Activated CD4-positive, alpha-beta T cell treated with anti-CD3 and anti-CD28 coated beads, Interleukin-2, amount 50 U/mL, for 1 hour (primary cell): Measurements from ENCODE around the gene ANKRD23.

Experiments used
- DNase-seq: peaks from one replicate; pipeline ENCODE4 v3.0.0-alpha.2; 2020

The ANKRD23 gene

DNA sequence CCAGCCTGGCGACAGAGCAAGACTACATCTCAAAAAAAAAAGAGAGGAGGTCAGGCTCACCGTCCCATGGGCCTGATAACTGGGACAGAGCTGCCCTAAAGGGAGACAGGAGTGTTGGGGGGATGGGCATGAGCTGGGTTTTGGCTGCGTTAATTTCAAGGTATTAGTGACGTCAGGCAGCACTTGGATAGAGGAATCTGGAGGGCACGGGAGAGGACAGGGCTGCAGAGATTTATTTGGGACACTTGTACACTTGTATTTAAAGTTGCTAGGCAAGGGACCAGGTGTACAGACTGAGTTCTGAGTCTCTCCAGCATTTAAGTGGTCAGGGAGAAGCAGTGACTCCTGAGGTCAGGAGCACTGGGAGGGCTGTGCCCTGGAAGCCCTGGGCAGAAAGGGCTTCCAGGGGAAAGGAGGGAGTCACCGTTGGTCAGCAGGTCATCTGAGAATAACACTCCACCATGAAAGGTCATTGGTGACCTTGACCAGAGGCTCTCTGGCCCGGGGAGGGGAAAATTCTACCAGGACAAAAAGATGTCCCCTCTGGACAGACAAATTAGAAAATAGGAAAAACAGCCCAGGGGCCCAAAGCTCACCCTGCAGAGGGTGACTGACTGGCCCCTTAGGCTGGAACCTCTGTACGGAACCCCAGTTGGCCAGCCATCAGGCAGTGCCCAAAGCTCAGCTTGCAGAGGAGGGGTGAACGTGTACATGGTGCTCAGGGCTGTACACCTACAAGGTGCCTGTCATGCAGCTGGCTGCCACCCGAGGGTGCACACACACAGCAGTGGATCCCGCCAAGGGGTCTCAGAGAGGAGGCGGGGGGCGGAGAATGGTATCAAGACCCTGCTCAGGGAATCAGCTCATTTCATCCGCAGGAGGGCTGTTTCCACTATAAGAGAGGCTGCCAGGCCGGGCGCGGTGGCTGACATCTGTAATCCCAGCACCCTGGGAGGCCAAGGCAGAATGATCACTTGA, 50.8 kb downstream of the ANKRD23 start:
- no peak for DNase-seq

- no peak for DNase-seq
Observed at GRCh38 chr2:96789245-96789617, 54.6 kb downstream of the ANKRD23 start.

GRCh38 chr2:96788442-96789244, 55.2 kb downstream of the ANKRD23 start:
- no peak for DNase-seq
